ENCODE measurements around the gene C2CD2L. TPM values are rescaled to one million over a fixed set of nuclear protein-coding genes. Genes with fewer than 3 reads are reported as not detected.
"Not testable (repeated sequence)": the region's sequence is repeated elsewhere in the genome, so short reads cannot be mapped to it uniquely, and the experiment has no call there.

C2CD2L gene
- total RNA-seq, 6 experiments from 2014 or later = 10.0 to 13.5 (median 10.8) TPM

- H3K36me3 Mint-ChIP-seq (ENCODE audit: low read depth) = peaks cover 9% of the 10 kb centered on the region; the same call in 1 of the 2 replicates
Observed at GRCh38 chr11:119100994-119101758, 6.0 kb upstream of the C2CD2L start.

GRCh38 chr11:119101759-119102423, 5.3 kb upstream of the C2CD2L start, which contains the start of gene DPAGT1:
TSS of gene DPAGT1 (minus strand) at chr11:119101853. CDS start at chr11:119101655, 198 bp downstream.
- peak within 1 kb of the TSS; percentile 98 for H3K27ac Mint-ChIP-seq
- DNase-seq = peak; percentile 97
- H3K4me1 Mint-ChIP-seq (ENCODE audit: low read depth) = peaks cover 38% of the 10 kb centered on the region
- TF ChIP-seq CTCF (IDR thresholded peaks at IDR 0.05) = no peak; the same call in 1 of the 2 replicates
- H3K9me3 Mint-ChIP-seq = no peaks in the 10 kb centered on the region
- H3K27me3 Mint-ChIP-seq (ENCODE audit: insufficient read depth) = no peaks in the 10 kb centered on the region
- H3K4me3 Mint-ChIP-seq = peak within 1 kb of the TSS; percentile 91
- H3K36me3 Mint-ChIP-seq (ENCODE audit: low read depth) = peaks cover 9% of the 10 kb centered on the region; the same call in 1 of the 2 replicates

More at GRCh38 chr11:119100994-119101758, 6.0 kb upstream of the C2CD2L start:
- H3K4me1 Mint-ChIP-seq (ENCODE audit: low read depth) = peaks cover 32% of the 10 kb centered on the region
- no peaks in the 10 kb centered on the region for H3K9me3 Mint-ChIP-seq
- peak; percentile 36; the same call in 1 of the 2 replicates for TF ChIP-seq CTCF (IDR thresholded peaks at IDR 0.05)
- H3K4me3 Mint-ChIP-seq = peak overlapping the region; percentile 91
- H3K27ac Mint-ChIP-seq = peak overlapping the region; percentile 98
- no peak for DNase-seq
- H3K27me3 Mint-ChIP-seq (ENCODE audit: insufficient read depth) = no peaks in the 10 kb centered on the region

GRCh38 chr11:119103161-119103664, 3.9 kb upstream of the C2CD2L start:
- DNase-seq; H3K27me3 Mint-ChIP-seq (ENCODE audit: insufficient read depth); H3K9me3 Mint-ChIP-seq; H3K36me3 Mint-ChIP-seq (ENCODE audit: low read depth): not testable (repeated sequence)
- Mint-ChIP-seq H3K4me3 (peak overlapping the region; percentile 91), H3K4me1 (ENCODE audit: low read depth) (peaks cover 42% of the 10 kb centered on the region), H3K27ac (peak overlapping the region; percentile 98)

- Mint-ChIP-seq H3K4me1 (ENCODE audit: low read depth) (peaks cover 45% of the 10 kb centered on the region), H3K9me3 (no peaks in the 10 kb centered on the region), H3K36me3 (ENCODE audit: low read depth) (no peaks in the 10 kb centered on the region; the same call in 1 of the 2 replicates), H3K27ac (peak overlapping the region; percentile 57), H3K27me3 (ENCODE audit: insufficient read depth) (no peaks in the 10 kb centered on the region), H3K4me3 (no peak overlapping the region)
- DNase-seq = no peak
- no peak for TF ChIP-seq CTCF (IDR thresholded peaks at IDR 0.05)
Observed at GRCh38 chr11:119103793-119104192, 3.4 kb upstream of the C2CD2L start.

- TF ChIP-seq CTCF (IDR thresholded peaks at IDR 0.05) = no peak
- Mint-ChIP-seq H3K27me3 (ENCODE audit: insufficient read depth) (no peaks in the 10 kb centered on the region; the same call in 1 of the 2 replicates), H3K36me3 (ENCODE audit: low read depth) (peaks cover 15% of the 10 kb centered on the region; the same call in 1 of the 2 replicates), H3K9me3 (no peaks in the 10 kb centered on the region), H3K27ac (peak overlapping the region; percentile 67), H3K4me3 (peak overlapping the region; percentile 89), H3K4me1 (ENCODE audit: low read depth) (peaks cover 36% of the 10 kb centered on the region)
- DNase-seq = no peak
Observed at GRCh38 chr11:119107538-119108145, 498 bp downstream of the C2CD2L start.

Measured in HFFc6 (cell line).